Skin epidermis (tissue), 12 donors: ENCODE measurements around the gene BDKRB1.

Source experiments
- H3K27ac ChIP-seq, 21 experiments: fragments of 200-600 bp; sonication (generic) in 11 of 21; one replicate each; pipeline ENCODE4 v1.5.0; 2020; ENCODE audit warnings: mild to moderate bottlenecking in 3 of 21, inconsistent platforms in 2 of 21, moderate library complexity in 2 of 21
- H3K4me3 ChIP-seq, 7 experiments: fragments of 200-600 bp; sonication (generic) in 2 of 7; one replicate each; pipeline ENCODE4 v1.5.0; 2020; ENCODE audit warnings: inconsistent platforms in 2 of 7, mild to moderate bottlenecking in 2 of 7, moderate library complexity in 1 of 7

Gene BDKRB1

GRCh38 chr14:96274122-96274521 lies 18.1 kb downstream of the BDKRB1 start:
- H3K4me3 ChIP-seq, result no peak overlapping the region
- peak overlapping the region in 3 of 21 experiments; percentile 30 to 37 (median 31) for H3K27ac ChIP-seq

DNA sequence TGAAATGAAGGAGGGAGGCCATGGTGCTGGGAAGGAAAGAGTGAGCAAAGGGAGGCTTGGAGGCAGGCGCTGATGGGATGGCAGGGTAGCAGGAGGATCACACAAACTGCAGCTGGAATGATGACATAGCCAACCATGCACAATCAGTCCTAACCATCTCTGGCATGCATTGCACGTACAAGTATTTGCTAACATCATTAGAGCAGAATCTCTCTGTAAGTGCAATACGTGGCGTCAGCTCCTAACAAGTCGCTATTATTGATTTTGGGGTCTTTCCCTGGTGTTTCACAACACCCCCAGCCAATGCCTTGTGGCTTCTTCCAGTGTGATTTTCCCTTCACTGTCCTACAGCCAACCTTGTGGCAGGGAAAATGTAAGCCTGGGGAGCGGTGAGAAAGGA lies 18.5 kb downstream of the BDKRB1 start:
- Histone ChIP-seq H3K27ac (no peak overlapping the region), H3K4me3 (no peak overlapping the region)

DNA sequence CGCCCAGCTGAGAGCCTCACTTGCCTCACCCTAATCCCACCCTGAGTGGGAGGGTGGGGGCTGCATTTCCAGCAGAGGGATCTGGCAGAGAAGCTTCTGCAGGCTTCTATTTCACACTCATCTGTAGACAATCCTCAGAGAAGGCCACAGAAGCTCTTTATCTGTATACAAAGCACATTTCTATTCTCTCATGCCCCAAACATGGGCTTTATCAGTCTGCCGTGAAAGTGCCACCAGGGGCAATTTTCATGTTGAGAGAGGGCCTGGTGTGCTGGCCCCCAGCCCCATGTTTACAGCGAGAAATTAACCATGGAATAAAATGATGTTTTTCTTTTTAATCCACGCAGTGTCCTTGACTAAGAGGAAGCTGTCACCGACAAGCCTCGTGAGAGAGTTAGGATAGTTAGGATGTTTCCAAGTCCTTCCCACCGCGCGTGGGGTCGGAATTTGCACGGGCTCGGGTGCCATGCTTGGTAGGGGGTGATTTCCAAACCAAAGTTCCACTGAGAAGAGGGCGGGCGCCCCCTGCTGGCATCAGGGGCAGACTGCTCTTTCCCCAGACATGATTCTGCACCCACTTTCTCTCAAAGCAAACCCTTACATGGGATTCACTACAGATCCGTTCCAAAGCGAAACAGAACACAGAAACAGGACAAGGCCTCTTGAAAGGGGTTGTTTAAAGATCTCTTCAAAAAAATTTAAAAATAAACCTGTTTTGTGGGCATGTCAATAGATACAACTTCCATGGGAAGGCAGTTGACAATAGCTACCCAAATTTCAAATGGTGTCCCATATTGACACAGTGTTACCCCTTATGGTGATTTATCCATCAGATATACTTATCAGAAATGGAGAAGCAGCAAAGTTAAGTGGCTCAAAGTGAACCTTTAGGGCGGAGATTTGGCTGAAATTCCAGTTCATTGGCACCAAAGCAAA lies 19.4 kb downstream of the BDKRB1 start:
- H3K4me3 ChIP-seq, result no peak overlapping the region
- peak overlapping the region in 2 of 21 experiments; percentile 29 to 54 for H3K27ac ChIP-seq

DNA sequence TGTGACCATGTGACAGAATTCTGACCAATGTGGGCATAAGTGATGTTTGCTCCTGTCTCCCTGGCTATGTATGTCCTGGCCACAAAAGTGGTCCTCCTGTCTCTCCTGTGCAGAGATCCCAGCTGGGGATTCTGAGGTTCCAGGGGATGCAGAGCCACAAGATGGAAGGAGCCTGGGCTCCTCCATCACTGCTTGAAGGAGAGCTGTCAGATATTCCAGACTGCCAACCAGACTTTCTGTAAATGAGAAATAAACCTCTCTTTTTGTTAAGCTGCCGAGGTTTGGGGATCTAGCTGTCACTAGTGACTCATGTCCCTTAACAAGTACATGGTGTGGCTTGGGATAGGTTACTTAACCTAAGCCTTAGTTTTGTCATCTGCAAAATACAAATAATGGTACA lies 21.9 kb downstream of the BDKRB1 start:
- no peak overlapping the region for H3K27ac ChIP-seq
- H3K4me3 ChIP-seq, result no peak overlapping the region

DNA sequence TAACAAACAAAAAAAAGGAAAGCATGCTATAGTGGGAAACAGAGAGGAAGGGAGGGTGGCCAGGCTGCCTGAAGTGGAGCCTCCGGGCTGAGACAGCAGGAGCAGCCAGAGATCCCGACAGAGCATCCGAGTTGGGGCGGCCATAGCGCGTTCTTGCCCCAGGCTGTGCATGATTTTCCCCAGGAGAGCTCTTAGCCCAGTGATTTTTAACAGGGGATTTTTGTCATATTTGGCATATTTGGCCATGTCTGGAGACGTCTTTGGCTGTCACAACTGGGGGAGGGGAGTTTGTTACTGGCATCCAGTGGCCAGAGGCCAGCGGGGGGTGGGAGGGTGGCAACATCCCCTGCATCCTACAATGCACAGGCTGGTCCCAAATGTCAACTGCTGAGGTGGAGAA lies 23.6 kb downstream of the BDKRB1 start:
- Histone ChIP-seq H3K27ac (no peak overlapping the region), H3K4me3 (no peak overlapping the region)

DNA sequence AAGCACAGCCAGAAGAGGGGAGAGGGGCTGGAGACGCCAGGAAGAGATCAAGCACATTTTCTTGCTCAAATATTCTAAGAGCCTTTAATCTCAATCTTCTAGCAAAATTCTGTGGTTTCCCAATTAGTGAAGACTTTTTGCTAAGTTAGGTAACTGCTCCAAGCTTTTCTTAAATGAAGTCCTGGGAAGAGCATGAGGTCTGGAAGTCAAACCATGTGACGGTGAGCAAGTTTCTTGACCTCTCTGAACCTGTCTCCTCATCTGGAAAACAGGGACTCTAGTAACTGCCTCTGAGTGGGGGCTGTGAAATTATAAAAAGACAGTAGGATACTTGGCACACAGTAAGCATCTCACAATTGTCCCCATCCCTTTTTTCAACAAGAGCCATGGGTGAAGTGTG lies 24.1 kb downstream of the BDKRB1 start:
- no peak overlapping the region for H3K4me3 ChIP-seq
- no peak overlapping the region for H3K27ac ChIP-seq

DNA sequence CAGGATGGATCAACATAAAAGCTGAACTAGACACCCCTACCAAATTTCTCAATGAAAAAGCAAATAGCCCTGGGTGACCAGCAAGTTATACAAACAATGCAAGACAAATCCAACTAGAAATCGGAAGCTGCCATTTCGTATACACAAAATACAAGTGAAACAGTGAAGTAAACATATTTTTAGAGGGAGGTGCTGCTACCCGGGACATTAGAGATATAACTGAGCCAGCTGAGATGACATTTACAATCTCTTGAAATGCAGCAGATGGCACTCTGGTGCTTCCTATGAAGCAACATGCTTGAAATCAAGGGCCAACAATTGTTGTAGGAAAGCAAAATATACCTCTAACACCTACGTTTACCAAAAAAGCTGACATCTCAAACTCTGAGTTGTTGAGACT lies 25.5 kb downstream of the BDKRB1 start:
- Histone ChIP-seq H3K4me3 (no peak overlapping the region), H3K27ac (no peak overlapping the region)

- Histone ChIP-seq H3K4me3 (no peak overlapping the region), H3K27ac (no peak overlapping the region)
These were observed 28.0 kb downstream of the BDKRB1 start for GRCh38 chr14:96284008-96284407.

- no peak overlapping the region for H3K4me3 ChIP-seq
- H3K27ac ChIP-seq, result no peak overlapping the region
These were observed 28.4 kb downstream of the BDKRB1 start for GRCh38 chr14:96284430-96284829.

- H3K27ac ChIP-seq, result no peak overlapping the region
- no peak overlapping the region for H3K4me3 ChIP-seq
These were observed 29.7 kb downstream of the BDKRB1 start for GRCh38 chr14:96285667-96286066.

DNA sequence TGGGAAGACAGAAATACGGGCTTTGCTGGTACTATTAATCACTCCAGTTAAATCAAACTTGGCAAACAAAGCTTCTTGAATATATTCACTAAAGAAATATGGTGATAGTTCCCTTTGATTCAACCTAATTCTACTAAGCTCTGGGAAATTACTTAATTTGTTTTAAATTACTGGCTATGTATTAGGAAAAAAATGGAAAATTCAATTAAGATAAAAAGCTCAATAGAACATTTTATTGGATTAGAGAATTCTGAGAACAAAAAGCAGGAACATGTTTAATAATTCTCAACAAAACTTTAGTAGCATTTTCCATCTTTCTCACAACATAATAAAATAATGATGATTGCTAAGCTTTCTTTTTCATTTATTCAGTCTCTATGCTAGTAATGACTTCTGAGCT lies 30.2 kb downstream of the BDKRB1 start:
- Histone ChIP-seq H3K4me3 (no peak overlapping the region), H3K27ac (no peak overlapping the region)

GRCh38 chr14:96287856-96288255 lies 31.8 kb downstream of the BDKRB1 start:
- Histone ChIP-seq H3K27ac (no peak overlapping the region), H3K4me3 (no peak overlapping the region)

- Histone ChIP-seq H3K4me3 (no peak overlapping the region), H3K27ac (no peak overlapping the region)
These were observed 38.2 kb downstream of the BDKRB1 start for GRCh38 chr14:96294246-96294645.

DNA sequence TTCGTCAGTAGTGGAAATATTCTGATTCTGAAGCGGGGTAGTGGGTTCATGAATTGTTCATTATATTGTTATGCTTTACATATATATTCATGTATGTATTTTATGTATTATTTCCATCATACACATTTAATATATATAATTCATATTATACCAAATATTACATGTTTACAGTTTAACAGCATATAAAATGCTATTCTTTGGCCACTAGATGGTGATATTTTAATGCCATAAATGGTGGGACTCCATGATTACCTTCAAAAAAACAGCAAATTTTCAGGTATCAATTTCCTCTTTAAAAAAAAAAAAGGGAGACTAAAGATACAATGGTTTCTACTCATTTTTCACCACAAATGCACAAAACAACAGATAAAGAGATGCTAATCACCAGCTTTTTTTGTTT lies 41.0 kb downstream of the BDKRB1 start:
- H3K27ac ChIP-seq, result no peak overlapping the region

DNA sequence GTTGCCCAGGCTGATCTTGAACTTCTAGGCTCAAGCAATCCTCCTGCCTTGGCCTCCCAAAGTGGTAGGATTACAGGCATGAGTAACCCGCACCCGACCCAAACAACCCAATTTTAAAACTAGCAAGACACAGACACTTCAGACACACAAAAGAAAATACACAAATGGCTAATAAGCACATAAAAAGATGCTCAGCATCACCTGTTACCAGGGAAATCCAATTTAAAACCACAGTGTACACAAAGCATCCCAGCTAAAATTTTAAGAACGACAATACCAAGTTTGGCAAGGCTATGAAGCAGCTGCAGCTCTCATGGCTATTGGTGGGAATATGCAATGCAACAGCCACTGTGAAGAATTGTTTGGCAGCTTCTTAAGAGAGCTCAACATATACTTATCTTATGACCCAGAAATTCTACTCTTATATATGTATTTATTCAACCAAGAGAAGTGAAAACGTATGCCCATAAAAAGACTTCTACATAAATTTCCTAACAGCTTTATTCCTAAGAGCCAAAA lies 42.0 kb downstream of the BDKRB1 start:
- Histone ChIP-seq H3K4me3 (no peak overlapping the region), H3K27ac (no peak overlapping the region)

More for the DNA sequence above, 41.0 kb downstream of the BDKRB1 start:
- no peak overlapping the region for H3K4me3 ChIP-seq

DNA sequence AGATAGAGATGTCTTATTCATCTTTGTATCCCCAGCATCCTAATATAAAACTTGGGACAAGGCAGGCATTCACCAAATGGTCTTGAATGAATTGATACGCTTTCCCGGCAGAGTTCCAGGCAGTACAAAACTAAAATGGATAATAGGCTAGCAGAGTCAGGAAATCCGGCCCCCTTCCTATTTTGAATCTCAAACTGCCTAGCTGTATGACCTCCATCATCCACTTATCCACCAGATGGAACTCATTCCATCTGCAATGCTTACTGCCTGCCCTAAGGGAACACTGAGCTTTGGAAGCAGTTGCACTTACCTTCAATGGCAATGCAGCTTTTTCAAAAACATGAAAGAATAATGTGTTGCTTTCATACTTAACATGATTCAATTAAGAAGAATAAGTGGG lies 43.4 kb downstream of the BDKRB1 start:
- Histone ChIP-seq H3K27ac (no peak overlapping the region), H3K4me3 (no peak overlapping the region)

GRCh38 chr14:96303981-96304380 lies 48.0 kb downstream of the BDKRB1 start:
- no peak overlapping the region for H3K27ac ChIP-seq
- H3K4me3 ChIP-seq, result no peak overlapping the region

DNA sequence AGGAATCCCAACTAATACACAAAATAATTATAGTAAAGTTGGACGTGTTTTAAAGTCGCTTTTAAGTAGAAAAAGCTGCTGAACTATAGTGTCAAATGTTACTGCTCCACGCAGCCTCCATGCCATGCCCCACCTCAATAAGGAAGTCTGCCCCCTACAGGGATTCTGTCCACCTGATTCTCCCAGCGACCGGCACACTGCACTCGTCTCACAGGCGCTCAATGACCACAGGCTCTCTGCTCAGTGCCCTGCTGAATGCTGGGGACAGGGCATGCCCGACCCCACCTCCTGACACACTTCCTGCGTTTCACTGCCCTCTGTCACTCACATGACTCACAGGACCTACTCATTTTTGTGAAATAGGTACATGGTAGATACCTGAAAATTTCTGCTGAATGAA lies 48.9 kb downstream of the BDKRB1 start:
- no peak overlapping the region for H3K4me3 ChIP-seq
- no peak overlapping the region for H3K27ac ChIP-seq

- H3K4me3 ChIP-seq, result no peak overlapping the region
- H3K27ac ChIP-seq, result no peak overlapping the region
These were observed 51.4 kb downstream of the BDKRB1 start for GRCh38 chr14:96307434-96307833.

GRCh38 chr14:96309133-96309895 lies 53.3 kb downstream of the BDKRB1 start:
- Histone ChIP-seq H3K4me3 (no peak overlapping the region), H3K27ac (no peak overlapping the region)

DNA sequence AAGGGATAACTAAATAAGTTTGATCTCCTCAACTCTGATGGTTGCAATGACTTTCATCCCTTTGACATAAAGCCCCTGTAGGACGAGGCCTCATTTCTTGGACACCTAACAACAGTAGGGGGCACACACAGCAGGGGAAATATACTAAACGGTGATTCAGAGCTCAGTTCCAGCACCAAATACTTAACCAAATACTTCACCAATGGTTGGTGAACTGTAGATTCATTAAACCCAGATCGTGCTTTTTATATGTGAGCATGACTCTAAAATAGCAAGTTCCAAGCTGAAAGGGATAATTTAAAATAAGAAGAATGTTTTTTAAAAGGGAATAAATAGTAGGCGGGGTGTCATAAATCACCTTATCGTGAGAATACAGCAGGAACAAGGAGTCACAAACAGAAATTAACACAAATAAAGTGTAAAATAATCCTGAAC lies 53.9 kb downstream of the BDKRB1 start:
- H3K27ac ChIP-seq, result no peak overlapping the region
- H3K4me3 ChIP-seq, result no peak overlapping the region
